Measurements from ENCODE around the gene CRISP1. TPM values are rescaled to one million over a fixed set of nuclear protein-coding genes. Genes with fewer than 3 reads are reported as not detected.

CRISP1 gene
- total and polyA plus RNA-seq, 12 donors, result not detected

- no peak for TF ChIP-seq POLR2A (IDR thresholded peaks at IDR 0.05)
- TF ChIP-seq, protein P1, sequence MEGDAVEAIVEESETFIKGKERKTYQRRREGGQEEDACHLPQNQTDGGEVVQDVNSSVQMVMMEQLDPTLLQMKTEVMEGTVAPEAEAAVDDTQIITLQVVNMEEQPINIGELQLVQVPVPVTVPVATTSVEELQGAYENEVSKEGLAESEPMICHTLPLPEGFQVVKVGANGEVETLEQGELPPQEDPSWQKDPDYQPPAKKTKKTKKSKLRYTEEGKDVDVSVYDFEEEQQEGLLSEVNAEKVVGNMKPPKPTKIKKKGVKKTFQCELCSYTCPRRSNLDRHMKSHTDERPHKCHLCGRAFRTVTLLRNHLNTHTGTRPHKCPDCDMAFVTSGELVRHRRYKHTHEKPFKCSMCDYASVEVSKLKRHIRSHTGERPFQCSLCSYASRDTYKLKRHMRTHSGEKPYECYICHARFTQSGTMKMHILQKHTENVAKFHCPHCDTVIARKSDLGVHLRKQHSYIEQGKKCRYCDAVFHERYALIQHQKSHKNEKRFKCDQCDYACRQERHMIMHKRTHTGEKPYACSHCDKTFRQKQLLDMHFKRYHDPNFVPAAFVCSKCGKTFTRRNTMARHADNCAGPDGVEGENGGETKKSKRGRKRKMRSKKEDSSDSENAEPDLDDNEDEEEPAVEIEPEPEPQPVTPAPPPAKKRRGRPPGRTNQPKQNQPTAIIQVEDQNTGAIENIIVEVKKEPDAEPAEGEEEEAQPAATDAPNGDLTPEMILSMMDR (IDR thresholded peaks at IDR 0.05), result no peak
- H3K4me1 ChIP-seq (replicated peaks in 1 of 2), result no peaks in the 10 kb centered on the region
- no peaks in the 10 kb centered on the region for H3K27me3 ChIP-seq
- no peak overlapping the region for H3K4me3 ChIP-seq
- no peak for DNase-seq
- WGBS, 4 donors, result 59 to 74% (median 68%) methylated on average over 2 of the region's 2 CpGs
- no peaks in the 10 kb centered on the region for H3K9me3 ChIP-seq (replicated peaks in 1 of 3)
- H3K36me3 ChIP-seq (replicated peaks in 1 of 2), result no peaks in the 10 kb centered on the region
- no peak overlapping the region for H3K27ac ChIP-seq
- intact Hi-C loops (cut with DNase I), result no loop called here
Observed at GRCh38 chr6:49790341-49790740, 76.0 kb downstream of the CRISP1 start.

DNA sequence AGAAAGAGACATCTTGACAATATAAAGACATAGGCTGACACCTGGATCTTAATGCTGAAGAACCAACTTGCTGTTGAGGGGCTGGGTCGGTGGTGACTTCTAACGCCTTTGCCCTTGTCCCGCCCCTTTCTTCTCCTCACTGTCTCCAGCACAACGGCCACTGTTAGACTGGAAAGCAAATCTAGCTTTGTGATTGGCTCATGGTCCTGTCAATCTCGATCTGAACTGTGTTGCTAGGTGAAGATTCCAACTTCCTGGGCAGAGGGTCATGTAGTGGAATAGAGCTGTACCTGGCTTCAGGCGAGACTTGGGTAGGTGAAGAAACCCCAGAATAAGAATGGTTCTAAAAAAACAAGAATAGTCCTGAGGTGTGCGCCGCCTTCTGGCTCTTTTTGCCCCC is 79.2 kb downstream of the CRISP1 start, which contains the start of gene PGK2:
Gene PGK2, minus strand, starts transcription at position 110 of the 400 bp plus-strand sequence. Its CDS starts 98 bp downstream, at position 12.
- no peak within 1 kb of the TSS for H3K4me3 ChIP-seq
- no peaks in the 10 kb centered on the region for H3K9me3 ChIP-seq (replicated peaks in 1 of 3)
- TF ChIP-seq, protein P1 (IDR thresholded peaks at IDR 0.05), result no peak
- TF ChIP-seq POLR2A (IDR thresholded peaks at IDR 0.05), result no peak
- no peaks in the 10 kb centered on the region for H3K4me1 ChIP-seq (replicated peaks in 1 of 2)
- H3K36me3 ChIP-seq (replicated peaks in 1 of 2), result no peaks in the 10 kb centered on the region
- DNase-seq, result no peak
- H3K27me3 ChIP-seq, result no peaks in the 10 kb centered on the region
- H3K27ac ChIP-seq, result no peak within 1 kb of the TSS
- intact Hi-C loops (cut with DNase I), result no loop called here
- 81 to 84% (median 82%) methylated on average over 8 of the region's 8 CpGs for WGBS, 4 donors

GRCh38 chr6:49784272-49784671 is 82.1 kb downstream of the CRISP1 start:
- H3K4me3 ChIP-seq, result no peak overlapping the region
- no peak for DNase-seq

More at GRCh38 chr6:49784272-49784671, 82.1 kb downstream of the CRISP1 start:
- Histone ChIP-seq H3K9me3 (replicated peaks in 1 of 3) (no peaks in the 10 kb centered on the region), H3K27ac (no peak overlapping the region), H3K36me3 (replicated peaks in 1 of 2) (no peaks in the 10 kb centered on the region), H3K4me1 (replicated peaks in 1 of 2) (no peaks in the 10 kb centered on the region), H3K27me3 (no peaks in the 10 kb centered on the region)
- no peak for TF ChIP-seq POLR2A (IDR thresholded peaks at IDR 0.05)
- TF ChIP-seq, protein P1 (IDR thresholded peaks at IDR 0.05), result no peak
- intact Hi-C loops (cut with DNase I), result no loop called here

Other genes with a start within 250 kb of the CRISP1 start
- under 1 TPM in 3 of 9 donors, not detected in 6; 0.14 to 0.78 (median 0.27) TPM for gene RHAG, start 229.7 kb downstream of the CRISP1 start, total RNA-seq
- under 1 TPM in 1 of 3 donors, not detected in 2; 0.10 TPM for gene RHAG, start 229.7 kb downstream of the CRISP1 start, polyA plus RNA-seq
- gene CRISP2, start 153.0 kb downstream of the CRISP1 start, total RNA-seq, result under 1 TPM in 1 of 9 donors, not detected in 8; 0.44 TPM
- not detected for gene CRISP2, start 153.0 kb downstream of the CRISP1 start, polyA plus RNA-seq
- under 1 TPM in 1 of 9 donors, not detected in 8; 0.06 TPM for gene CRISP3, start 122.1 kb downstream of the CRISP1 start, total RNA-seq
- under 1 TPM in 2 of 3 donors, not detected in 1; 0.07 to 0.08 TPM for gene CRISP3, start 122.1 kb downstream of the CRISP1 start, polyA plus RNA-seq
- gene PGK2, start 79.2 kb downstream of the CRISP1 start, total RNA-seq, result not detected
- not detected for gene PGK2, start 79.2 kb downstream of the CRISP1 start, polyA plus RNA-seq
- gene DEFB114, start 97.6 kb upstream of the CRISP1 start, total RNA-seq, result not detected
- gene DEFB114, start 97.6 kb upstream of the CRISP1 start, polyA plus RNA-seq, result not detected
- gene DEFB113, start 103.1 kb upstream of the CRISP1 start, total RNA-seq, result not detected
- gene DEFB113, start 103.1 kb upstream of the CRISP1 start, polyA plus RNA-seq, result not detected
- gene DEFB110, start 155.5 kb upstream of the CRISP1 start, total RNA-seq, result not detected
- not detected for gene DEFB110, start 155.5 kb upstream of the CRISP1 start, polyA plus RNA-seq
- not detected for gene DEFB112, start 183.4 kb upstream of the CRISP1 start, total RNA-seq
- not detected for gene DEFB112, start 183.4 kb upstream of the CRISP1 start, polyA plus RNA-seq

Measured in adrenal gland (tissue), 12 donors.